GM21529 (cell line): Measurements from ENCODE around the gene RPL35A.

Experiments used
- ATAC-seq: cut with Tn5 transposase; IDR thresholded peaks from one replicate; pipeline ENCODE4 v1.9.1; 2021; ENCODE audit not compliant: unreplicated experiment

RPL35A gene

DNA sequence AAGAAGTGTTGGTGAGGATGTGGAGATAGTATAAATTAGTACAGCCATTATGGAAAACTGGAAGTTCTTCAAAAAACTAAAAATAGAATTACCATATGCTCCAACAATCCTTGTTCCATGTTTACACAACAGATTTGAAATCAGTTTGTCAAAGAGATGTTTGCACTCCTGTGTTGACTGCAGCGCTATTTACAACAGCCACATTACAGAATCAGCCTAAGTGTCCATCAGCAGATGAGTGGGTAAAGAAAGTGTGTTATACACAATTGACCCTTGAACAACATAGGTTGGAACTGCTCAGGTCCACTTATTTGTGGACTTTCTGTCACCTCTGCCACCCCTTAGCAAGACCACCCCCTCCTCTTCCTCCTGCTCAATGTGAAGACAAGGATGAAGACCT is 44.7 kb downstream of the RPL35A start:
- no peak for ATAC-seq

DNA sequence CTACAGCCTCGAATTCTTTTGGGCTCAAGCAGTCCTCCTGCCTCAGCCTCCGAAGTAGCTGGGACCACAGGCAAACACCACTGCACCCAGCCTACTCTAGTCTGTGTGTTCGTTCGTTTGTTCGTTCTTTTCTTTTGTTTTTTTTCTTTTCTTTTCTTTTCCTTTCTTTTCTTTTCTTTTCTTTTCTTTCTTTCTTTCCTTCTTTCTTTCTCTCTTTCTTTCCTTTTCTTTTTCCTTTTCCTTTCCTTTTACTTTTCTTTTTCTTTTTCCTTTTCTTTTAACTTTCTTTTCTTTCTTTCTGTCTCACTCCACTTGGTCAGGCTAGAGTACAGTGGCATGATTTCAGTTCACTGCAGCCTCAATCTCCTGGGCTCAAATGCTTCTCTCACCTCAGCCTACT is 46.9 kb downstream of the RPL35A start:
- ATAC-seq: no peak

DNA sequence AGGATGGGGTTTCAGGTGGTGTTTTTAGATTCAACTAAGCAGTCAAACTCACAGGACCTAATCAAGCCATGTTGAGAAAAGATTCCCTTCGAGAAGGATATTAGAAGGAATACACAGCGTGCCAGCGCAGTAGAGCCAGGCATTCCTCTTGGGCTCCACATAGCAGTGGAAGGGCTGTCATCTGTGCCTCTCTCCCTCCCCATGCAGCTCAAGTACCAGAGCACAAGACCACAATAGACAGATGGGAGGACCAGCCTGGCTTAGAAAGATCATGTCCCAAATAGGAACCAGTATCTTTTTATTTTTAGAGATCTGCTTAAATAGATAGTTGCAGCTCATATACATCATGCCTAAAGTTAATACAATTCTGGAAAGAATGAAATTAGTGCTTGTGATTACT is 47.9 kb downstream of the RPL35A start:
- ATAC-seq: no peak
